Measurements from ENCODE around the gene CTNND2. TPM values are rescaled to one million over a fixed set of nuclear protein-coding genes. Genes with fewer than 3 reads are reported as not detected.
"Not testable (repeated sequence)": the region's sequence is repeated elsewhere in the genome, so short reads cannot be mapped to it uniquely, and the experiment has no call there.

CTNND2 gene
- total RNA-seq, 1 donor from 2014 or later, result 40.0 TPM

DNA sequence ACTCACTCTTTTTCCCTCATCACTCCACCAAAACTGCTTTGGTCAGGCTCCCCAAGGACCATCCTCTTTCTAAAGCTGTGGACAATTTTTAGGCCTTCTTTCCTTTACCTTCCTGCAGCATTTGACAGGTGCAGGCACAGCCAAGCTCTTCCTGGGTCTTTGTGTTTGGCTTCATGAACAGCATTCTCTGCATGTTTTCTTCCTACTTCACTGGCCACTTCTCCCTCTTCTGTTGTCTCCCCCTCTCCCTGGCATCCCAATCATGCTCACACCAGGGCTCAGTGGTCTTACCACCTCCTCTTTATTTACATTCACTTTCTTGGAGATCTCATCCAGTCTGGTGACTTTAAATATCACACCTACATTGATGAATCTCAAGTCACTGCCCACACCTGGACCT is 51.1 kb downstream of the CTNND2 start:
- Mint-ChIP-seq H3K4me3 (no peak overlapping the region), H3K9me3 (peaks cover 3% of the 10 kb centered on the region), H3K4me1 (no peaks in the 10 kb centered on the region)

DNA sequence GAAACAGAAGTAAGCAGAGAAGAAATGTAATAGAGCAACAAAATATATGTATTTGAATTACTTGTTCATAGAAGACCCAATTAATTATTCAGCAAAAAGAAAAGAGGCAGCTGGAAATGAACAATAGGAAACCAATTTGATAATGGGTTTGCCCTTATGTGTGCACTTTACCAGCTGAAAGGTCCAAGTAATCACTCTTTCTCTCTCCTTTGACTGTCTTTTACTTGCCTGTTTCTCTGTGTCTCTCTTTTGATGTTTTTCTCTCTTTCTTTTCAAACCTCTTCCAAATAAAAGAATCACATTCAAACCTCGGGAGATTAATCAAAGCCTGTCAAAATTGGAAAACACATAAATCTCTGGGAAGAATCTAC is 51.5 kb downstream of the CTNND2 start:
- Mint-ChIP-seq H3K9me3 (peaks cover 3% of the 10 kb centered on the region), H3K27me3 (ENCODE audit: low read depth) (no peaks in the 10 kb centered on the region), H3K4me3 (no peak overlapping the region), H3K27ac (ENCODE audit: unreplicated experiment) (no peak overlapping the region), H3K36me3 (ENCODE audit: low read depth) (no peaks in the 10 kb centered on the region), H3K4me1 (no peaks in the 10 kb centered on the region)
- TF ChIP-seq, protein P1, sequence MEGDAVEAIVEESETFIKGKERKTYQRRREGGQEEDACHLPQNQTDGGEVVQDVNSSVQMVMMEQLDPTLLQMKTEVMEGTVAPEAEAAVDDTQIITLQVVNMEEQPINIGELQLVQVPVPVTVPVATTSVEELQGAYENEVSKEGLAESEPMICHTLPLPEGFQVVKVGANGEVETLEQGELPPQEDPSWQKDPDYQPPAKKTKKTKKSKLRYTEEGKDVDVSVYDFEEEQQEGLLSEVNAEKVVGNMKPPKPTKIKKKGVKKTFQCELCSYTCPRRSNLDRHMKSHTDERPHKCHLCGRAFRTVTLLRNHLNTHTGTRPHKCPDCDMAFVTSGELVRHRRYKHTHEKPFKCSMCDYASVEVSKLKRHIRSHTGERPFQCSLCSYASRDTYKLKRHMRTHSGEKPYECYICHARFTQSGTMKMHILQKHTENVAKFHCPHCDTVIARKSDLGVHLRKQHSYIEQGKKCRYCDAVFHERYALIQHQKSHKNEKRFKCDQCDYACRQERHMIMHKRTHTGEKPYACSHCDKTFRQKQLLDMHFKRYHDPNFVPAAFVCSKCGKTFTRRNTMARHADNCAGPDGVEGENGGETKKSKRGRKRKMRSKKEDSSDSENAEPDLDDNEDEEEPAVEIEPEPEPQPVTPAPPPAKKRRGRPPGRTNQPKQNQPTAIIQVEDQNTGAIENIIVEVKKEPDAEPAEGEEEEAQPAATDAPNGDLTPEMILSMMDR (conservative IDR thresholded peaks at IDR 0.05), result no peak
- DNase-seq (ENCODE audit: low read depth, low spot score), result no peak

More for the DNA sequence above, 51.1 kb downstream of the CTNND2 start:
- Mint-ChIP-seq H3K27me3 (ENCODE audit: low read depth) (no peaks in the 10 kb centered on the region), H3K36me3 (ENCODE audit: low read depth) (no peaks in the 10 kb centered on the region), H3K27ac (ENCODE audit: unreplicated experiment) (no peak overlapping the region)
- TF ChIP-seq, protein P1 (conservative IDR thresholded peaks at IDR 0.05), result no peak
- DNase-seq (ENCODE audit: low read depth, low spot score), result no peak

DNA sequence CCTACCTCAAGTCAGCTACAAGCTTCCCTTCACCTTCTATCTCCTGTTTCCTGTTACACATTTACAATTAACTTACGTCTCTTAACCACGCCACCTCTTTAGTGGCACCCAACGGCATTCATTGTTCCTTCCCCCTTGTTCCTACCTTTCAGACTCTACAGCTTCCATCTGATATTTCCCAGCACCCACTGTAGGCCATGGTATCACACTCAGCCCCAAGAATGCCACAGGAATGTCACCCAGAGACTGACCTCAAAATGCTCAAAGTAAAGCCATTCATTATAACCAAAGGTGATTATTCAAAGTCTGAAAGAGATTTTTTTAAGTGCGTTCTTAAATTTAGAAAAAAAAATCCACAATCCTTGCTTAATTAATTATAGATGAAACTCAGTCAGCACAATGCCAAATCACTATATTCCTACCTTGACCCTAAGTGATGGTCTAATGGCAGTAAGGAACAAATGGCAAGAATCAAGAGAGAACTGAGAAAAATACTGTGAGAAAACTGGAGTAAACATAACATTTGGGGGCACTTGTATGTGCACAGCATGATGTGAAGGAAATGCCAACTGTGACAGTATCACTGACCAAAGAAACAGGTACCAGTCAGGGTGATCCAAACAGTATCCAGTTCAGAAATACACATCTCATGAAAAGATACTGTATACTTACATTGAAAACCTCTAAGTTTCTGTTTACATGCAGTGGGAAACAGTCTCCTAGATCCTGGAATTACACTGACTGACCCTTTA is 52.1 kb downstream of the CTNND2 start:
- TF ChIP-seq, protein P1 (conservative IDR thresholded peaks at IDR 0.05), result no peak
- no peaks in the 10 kb centered on the region for H3K36me3 Mint-ChIP-seq (ENCODE audit: low read depth)
- no peak overlapping the region for H3K4me3 Mint-ChIP-seq
- DNase-seq (ENCODE audit: low read depth, low spot score), result no peak
- H3K27ac Mint-ChIP-seq (ENCODE audit: unreplicated experiment), result no peak overlapping the region
- H3K27me3 Mint-ChIP-seq (ENCODE audit: low read depth), result no peaks in the 10 kb centered on the region
- no peaks in the 10 kb centered on the region for H3K4me1 Mint-ChIP-seq
- peaks cover 3% of the 10 kb centered on the region for H3K9me3 Mint-ChIP-seq

DNA sequence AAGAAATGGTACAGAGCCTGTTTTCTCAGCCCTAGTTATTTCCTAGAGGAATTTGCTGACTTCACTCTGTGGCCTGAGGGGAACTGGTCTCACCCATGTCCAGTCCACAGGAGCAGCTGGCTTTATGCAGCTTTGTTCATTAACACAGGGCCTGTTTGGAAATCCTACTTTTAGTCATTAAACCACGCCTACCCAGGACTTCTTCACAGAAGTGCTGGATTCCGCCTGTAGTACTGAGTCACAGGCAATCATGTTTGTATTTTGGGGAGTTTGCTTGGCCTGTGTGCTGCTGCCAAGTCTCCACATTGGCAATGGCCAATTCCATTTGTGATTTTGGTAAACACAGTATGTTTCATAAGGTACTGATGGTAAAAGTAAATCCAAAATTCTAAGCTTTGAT is 52.8 kb downstream of the CTNND2 start:
- TF ChIP-seq, protein P1 (conservative IDR thresholded peaks at IDR 0.05), result no peak
- H3K4me3 Mint-ChIP-seq, result no peak overlapping the region
- H3K9me3 Mint-ChIP-seq, result peaks cover 3% of the 10 kb centered on the region
- no peaks in the 10 kb centered on the region for H3K4me1 Mint-ChIP-seq
- no peak for DNase-seq (ENCODE audit: low read depth, low spot score)
- no peaks in the 10 kb centered on the region for H3K27me3 Mint-ChIP-seq (ENCODE audit: low read depth)
- no peak overlapping the region for H3K27ac Mint-ChIP-seq (ENCODE audit: unreplicated experiment)
- H3K36me3 Mint-ChIP-seq (ENCODE audit: low read depth), result no peaks in the 10 kb centered on the region

DNA sequence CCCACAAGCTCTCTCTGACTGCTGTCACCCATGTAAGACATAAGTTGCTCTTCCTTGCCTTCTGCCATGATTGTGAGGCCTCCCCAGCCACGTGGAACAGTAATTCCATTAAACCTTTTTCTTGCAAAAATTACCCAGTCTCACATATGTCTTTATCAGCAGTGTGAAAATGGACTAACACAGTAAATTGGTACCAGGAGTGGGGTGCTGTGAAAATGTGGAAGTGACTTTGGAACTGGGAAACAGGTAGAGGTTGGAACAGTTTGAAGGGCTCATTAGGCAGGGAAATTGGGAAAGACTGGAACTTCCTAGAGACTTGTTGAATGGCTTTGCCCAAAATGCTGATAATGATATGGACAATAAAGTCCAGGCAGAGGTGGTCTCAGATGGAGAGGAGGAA is 75.7 kb downstream of the CTNND2 start:
- H3K36me3 Mint-ChIP-seq (ENCODE audit: low read depth), result peaks cover 15% of the 10 kb centered on the region
- DNase-seq (ENCODE audit: low read depth, low spot score); H3K4me1 Mint-ChIP-seq; H3K27me3 Mint-ChIP-seq (ENCODE audit: low read depth); H3K4me3 Mint-ChIP-seq; H3K27ac Mint-ChIP-seq (ENCODE audit: unreplicated experiment): not testable (repeated sequence)
- peaks cover 11% of the 10 kb centered on the region for H3K9me3 Mint-ChIP-seq

DNA sequence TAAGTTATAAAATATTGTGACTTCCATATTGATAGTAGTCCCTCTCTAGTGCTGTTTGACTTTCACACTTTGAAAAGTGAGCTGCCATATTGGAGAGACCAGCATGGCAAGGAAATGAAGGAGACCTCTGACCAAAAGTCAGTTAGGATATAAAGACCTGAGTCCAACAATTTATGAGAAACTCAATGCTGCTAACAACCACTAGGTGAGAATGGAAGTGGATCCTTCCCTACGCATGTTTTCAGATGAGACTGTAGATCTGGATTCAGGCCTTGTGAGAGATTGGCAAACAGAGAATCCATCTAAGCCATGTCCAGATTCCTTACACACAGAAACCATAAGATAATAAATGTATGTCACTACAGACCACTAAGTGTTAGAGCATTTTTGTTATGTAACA is 81.6 kb downstream of the CTNND2 start:
- TF ChIP-seq, protein P1 (conservative IDR thresholded peaks at IDR 0.05), result no peak
- Mint-ChIP-seq H3K9me3 (peaks cover 3% of the 10 kb centered on the region), H3K4me3 (no peak overlapping the region), H3K27me3 (ENCODE audit: low read depth) (no peaks in the 10 kb centered on the region), H3K27ac (ENCODE audit: unreplicated experiment) (no peak overlapping the region), H3K36me3 (ENCODE audit: low read depth) (peaks cover 3% of the 10 kb centered on the region), H3K4me1 (no peaks in the 10 kb centered on the region)
- DNase-seq (ENCODE audit: low read depth, low spot score), result no peak
